WTC11 (cell line): ENCODE results near the gene BCAR3. TPM values are rescaled to one million over a fixed set of nuclear protein-coding genes. Genes with fewer than 3 reads are reported as not detected.

Experiments used
- ATAC-seq: fragments of 200-7000 bp; cut with Tn5 transposase; 2 replicates; pipeline ENCODE4 v1.10.0; 2021; ENCODE audit warnings: mild to moderate bottlenecking, moderate library complexity
- CTCF ChIA-PET: fragments of 300-600 bp; sonication (Branson Sonifier 250); formaldehyde crosslinking; loops from one replicate; lab custom pipeline; 2021; ENCODE audit warnings: antibody characterized with exemption; lab: Charles Lee
- POLR2A ChIA-PET: fragments of 350-600 bp; sonication (Branson Sonifier 250); formaldehyde crosslinking; loops from one replicate; lab custom pipeline; 2021; ENCODE audit warnings: antibody characterized with exemption; lab: Charles Lee
- DNase-seq: peaks from one replicate; pipeline ENCODE4 v3.0.0; 2021; ENCODE audit warnings: low spot score
- H3K27ac Mint-ChIP-seq: 2 replicates; pipeline ENCODE4 v1.8.0; 2021; ENCODE audit warnings: mixed read lengths
- H3K27me3 Mint-ChIP-seq: 2 replicates; pipeline ENCODE4 v1.8.0; 2021; ENCODE audit warnings: low read depth, mild to moderate bottlenecking, moderate library complexity, mixed read lengths
- H3K36me3 Mint-ChIP-seq: 2 replicates; pipeline ENCODE4 v1.8.0; 2021; ENCODE audit warnings: mixed read lengths
- H3K4me1 Mint-ChIP-seq: 2 replicates; pipeline ENCODE4 v1.8.0; 2022; ENCODE audit warnings: mixed read lengths
- H3K4me3 Mint-ChIP-seq: 2 replicates; pipeline ENCODE4 v1.8.0; 2021; ENCODE audit warnings: mild to moderate bottlenecking, moderate library complexity, mixed read lengths
- H3K9me3 Mint-ChIP-seq: 2 replicates; pipeline ENCODE4 v1.8.0; 2021; ENCODE audit warnings: mixed read lengths
- ATF2 ChIP-seq: sonication (generic); formaldehyde crosslinking; IDR thresholded peaks from 2 replicates; pipeline ENCODE4 v1.8.1; 2022; ENCODE audit warnings: low read depth, missing genetic modification reagents, borderline replicate concordance
- CBFB ChIP-seq: sonication (generic); formaldehyde crosslinking; IDR thresholded peaks from 2 replicates; pipeline ENCODE4 v1.8.1; 2022; ENCODE audit warnings: mild to moderate bottlenecking, low read depth, missing genetic modification reagents
- E2F4 ChIP-seq: sonication (generic); formaldehyde crosslinking; IDR thresholded peaks from 2 replicates; pipeline ENCODE4 v1.8.1; 2022; ENCODE audit warnings: low read depth, mild to moderate bottlenecking, moderate library complexity, missing genetic modification reagents, borderline replicate concordance
- ETV6 ChIP-seq: sonication (generic); formaldehyde crosslinking; IDR thresholded peaks from 2 replicates; pipeline ENCODE4 v1.8.1; 2022; ENCODE audit warnings: mild to moderate bottlenecking, missing genetic modification reagents
- FOXJ3 ChIP-seq: sonication (generic); formaldehyde crosslinking; IDR thresholded peaks from 2 replicates; pipeline ENCODE4 v1.9.0; 2021; ENCODE audit warnings: missing genetic modification reagents, mild to moderate bottlenecking, borderline replicate concordance
- FOXP1 ChIP-seq: sonication (generic); formaldehyde crosslinking; IDR thresholded peaks from 2 replicates; pipeline ENCODE4 v1.8.0; 2022; ENCODE audit warnings: missing genetic modification reagents, mild to moderate bottlenecking, moderate library complexity, borderline replicate concordance
- FOXP4 ChIP-seq: sonication (generic); formaldehyde crosslinking; IDR thresholded peaks from 2 replicates; pipeline ENCODE4 v1.8.0; 2022; ENCODE audit warnings: mild to moderate bottlenecking, missing genetic modification reagents
- HMGXB4 ChIP-seq: sonication (generic); formaldehyde crosslinking; IDR thresholded peaks from 2 replicates; pipeline ENCODE4 v1.8.1; 2023; ENCODE audit warnings: mild to moderate bottlenecking, moderate library complexity, missing genetic modification reagents
- KAT7 ChIP-seq: sonication (generic); formaldehyde crosslinking; IDR thresholded peaks from 2 replicates; pipeline ENCODE4 v1.8.1; 2023; ENCODE audit warnings: missing genetic modification reagents, mild to moderate bottlenecking, borderline replicate concordance
- MAX ChIP-seq: sonication (generic); formaldehyde crosslinking; IDR thresholded peaks from 2 replicates; pipeline ENCODE4 v1.8.0; 2022; ENCODE audit warnings: mild to moderate bottlenecking, missing genetic modification reagents
- MLX ChIP-seq: sonication (generic); formaldehyde crosslinking; IDR thresholded peaks from 2 replicates; pipeline ENCODE4 v1.8.1; 2023; ENCODE audit warnings: mild to moderate bottlenecking, missing genetic modification reagents, moderate library complexity
- NFYB ChIP-seq: sonication (generic); formaldehyde crosslinking; conservative IDR thresholded peaks from 2 replicates; pipeline ENCODE4 v1.8.0; 2022; ENCODE audit warnings: low read depth, missing genetic modification reagents
- NR1H2 ChIP-seq: sonication (generic); formaldehyde crosslinking; IDR thresholded peaks from 2 replicates; pipeline ENCODE4 v1.9.0; 2021; ENCODE audit warnings: mild to moderate bottlenecking, moderate library complexity, missing genetic modification reagents
- PRDM15 ChIP-seq: sonication (generic); formaldehyde crosslinking; IDR thresholded peaks from 2 replicates; pipeline ENCODE4 v1.8.0; 2022; ENCODE audit warnings: missing genetic modification reagents
- ZNF219 ChIP-seq: sonication (generic); formaldehyde crosslinking; IDR thresholded peaks from 2 replicates; pipeline ENCODE4 v1.8.0; 2023; ENCODE audit warnings: missing genetic modification reagents, mild to moderate bottlenecking, borderline replicate concordance
- ZNF281 ChIP-seq: sonication (generic); formaldehyde crosslinking; IDR thresholded peaks from 2 replicates; pipeline ENCODE4 v1.8.0; 2023; ENCODE audit warnings: mild to moderate bottlenecking, missing genetic modification reagents
- ZNF396 ChIP-seq: fragments of 250-450 bp; sonication (Bioruptor Pico); IDR thresholded peaks from 2 replicates; pipeline ENCODE4 v1.8.0; 2021; ENCODE audit warnings: mild to moderate bottlenecking, moderate library complexity, borderline replicate concordance
- ZNF671 ChIP-seq: fragments of 250-450 bp; sonication (Bioruptor Pico); IDR thresholded peaks from 2 replicates; pipeline ENCODE4 v1.8.0; 2021; ENCODE audit warnings: mild to moderate bottlenecking
- ZSCAN18 ChIP-seq: fragments of 250-450 bp; sonication (Bioruptor Pico); IDR thresholded peaks from 2 replicates; pipeline ENCODE4 v2.1.2; 2022; ENCODE audit warnings: mild to moderate bottlenecking, moderate library complexity
- total RNA-seq: library from RNA; stranded (reverse); gene quantifications from 3 replicates; pipeline ENCODE4 v1.2.3, GENCODE V29; 2021

The BCAR3 gene
- total RNA-seq, 1 experiment from 2014 or later, result 14.8 TPM

- TF ChIP-seq ATF2 (CRISPR knock-in tag) (no peak), MLX (CRISPR knock-in tag) (no peak), ZNF219 (CRISPR knock-in tag) (no peak), FOXP4 (CRISPR knock-in tag) (no peak), PRDM15 (CRISPR knock-in tag) (no peak), E2F4 (CRISPR knock-in tag) (no peak), NFYB (CRISPR knock-in tag) (no peak), FOXP1 (CRISPR knock-in tag) (no peak)
Observed at GRCh38 chr1:93729906-93730305, 48.3 kb upstream of the BCAR3 start (continued).

GRCh38 chr1:93729502-93729901 lies 47.9 kb upstream of the BCAR3 start:
- ATAC-seq (no peak), DNase-seq (no peak)
- Mint-ChIP-seq H3K4me3 (no peak overlapping the region), H3K4me1 (peaks cover 18% of the 10 kb centered on the region), H3K27ac (no peak overlapping the region), H3K27me3 (no peaks in the 10 kb centered on the region), H3K9me3 (no peaks in the 10 kb centered on the region), H3K36me3 (no peaks in the 10 kb centered on the region)
- CTCF ChIA-PET, result no interaction called here
- POLR2A ChIA-PET, result no interaction called here
- no peak for TF ChIP-seq ZSCAN18
- no peak for TF ChIP-seq ZNF396 (CRISPR knock-in tag)
- TF ChIP-seq FOXJ3 (CRISPR knock-in tag), result no peak
- no peak for TF ChIP-seq ZNF671 (CRISPR knock-in tag)
- TF ChIP-seq MLX (CRISPR knock-in tag), result no peak
- TF ChIP-seq ETV6 (CRISPR knock-in tag), result no peak
- no peak for TF ChIP-seq ZNF281 (CRISPR knock-in tag)
- TF ChIP-seq KAT7 (CRISPR knock-in tag), result no peak
- TF ChIP-seq CBFB (CRISPR knock-in tag), result no peak
- no peak for TF ChIP-seq MAX (CRISPR knock-in tag)
- TF ChIP-seq ZNF219 (CRISPR knock-in tag), result no peak
- no peak for TF ChIP-seq NR1H2 (CRISPR knock-in tag)
- no peak for TF ChIP-seq HMGXB4 (CRISPR knock-in tag)
